Measurements from ENCODE around the gene RARS1. TPM values are rescaled to one million over a fixed set of nuclear protein-coding genes. Genes with fewer than 3 reads are reported as not detected.

RARS1 gene
- total RNA-seq, 1 experiment from 2014 or later = 263 TPM

DNA sequence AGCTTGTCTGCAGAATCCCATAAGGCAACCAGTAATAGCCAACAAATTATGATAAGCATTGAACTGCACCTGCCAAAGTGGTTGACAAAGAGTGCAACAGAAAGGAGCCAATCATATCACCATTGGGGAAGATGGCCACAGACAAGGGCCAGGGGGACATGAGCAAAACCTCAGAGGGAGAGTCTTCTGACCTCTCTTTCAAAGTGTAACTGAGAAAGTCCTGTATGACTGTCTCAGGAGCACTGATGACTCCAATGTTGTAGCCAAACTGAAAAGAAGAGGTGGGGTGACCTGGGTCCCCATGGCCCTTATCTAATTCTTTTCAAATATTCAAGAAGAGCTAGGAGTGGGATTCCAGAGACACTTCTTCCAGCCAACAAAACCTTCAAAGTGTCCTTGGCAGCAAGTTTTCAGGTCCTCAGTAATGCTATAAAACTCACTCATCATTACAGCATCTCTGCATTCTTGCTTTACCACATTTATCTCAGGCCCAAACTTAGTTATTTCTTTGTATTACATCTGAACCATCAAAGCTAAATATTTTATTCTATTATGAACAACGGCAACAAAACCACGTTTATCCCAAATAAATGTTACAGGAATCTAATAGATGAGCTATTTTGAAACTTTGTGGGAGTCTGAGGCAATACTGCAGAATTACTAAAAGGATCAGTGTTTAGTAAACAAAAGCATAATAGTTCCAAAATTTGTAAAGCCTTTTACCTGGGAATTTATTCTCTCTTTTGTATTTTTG lies 67.3 kb downstream of the RARS1 start:
- DNase-seq (ENCODE audit: low read depth) = no peak

DNA sequence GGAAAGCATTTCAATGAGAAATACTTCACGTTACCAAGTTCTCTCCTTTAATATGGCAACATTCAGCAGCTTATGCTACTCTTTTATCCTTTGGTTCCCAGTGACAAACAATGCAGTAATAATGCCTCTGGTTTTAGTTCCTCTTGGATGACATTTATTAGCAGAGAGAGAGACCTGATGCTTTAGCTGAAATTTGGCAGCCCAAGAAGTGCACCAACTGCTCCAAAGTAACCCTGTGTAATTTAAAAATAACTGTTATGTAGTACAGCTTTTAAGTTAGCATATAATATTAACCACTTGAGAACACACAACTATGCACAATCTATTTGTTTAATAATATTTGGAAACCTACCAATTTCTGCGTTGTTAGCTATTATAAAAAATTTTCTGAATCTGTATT lies 71.1 kb downstream of the RARS1 start:
- DNase-seq (ENCODE audit: low read depth) = no peak

- no peak for DNase-seq (ENCODE audit: low read depth)
These were observed 76.0 kb downstream of the RARS1 start for GRCh38 chr5:168562279-168562678.

DNA sequence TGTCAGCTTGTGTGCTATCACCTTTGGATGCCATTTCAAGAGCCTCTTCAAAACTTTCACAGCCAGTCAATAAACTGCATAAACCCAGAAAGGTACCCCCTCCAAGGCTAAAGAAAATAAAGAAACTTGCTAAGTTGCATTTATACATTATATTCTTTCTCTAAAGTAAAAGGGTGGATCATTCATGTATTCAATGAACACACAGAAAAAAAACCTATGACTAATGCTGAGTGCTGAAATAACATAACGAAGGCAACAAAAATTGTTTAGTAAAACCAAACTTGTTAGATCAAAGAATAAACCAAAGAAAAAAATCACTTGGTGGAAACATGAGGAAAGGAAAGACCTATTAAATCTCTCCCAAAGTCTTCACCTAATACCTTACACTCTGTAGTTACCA lies 77.7 kb downstream of the RARS1 start:
- no peak for DNase-seq (ENCODE audit: low read depth)

GRCh38 chr5:168568738-168569137 lies 82.5 kb downstream of the RARS1 start:
- DNase-seq (ENCODE audit: low read depth) = no peak

Small RNAs within 50 kb of the gene (small RNA-seq; reads per million reads assigned to genes)
- gene MIR103A1 = 0.25 reads per million, percentile 18 among the genes with 10 or more reads in this experiment

Other genes starting within 250 kb of the RARS1 start
- gene WWC1, start 194.8 kb upstream of the RARS1 start, total RNA-seq (2014; rRNA removed; shearing (Covaris generic)) = 48.7 and 52.8 TPM in 2 replicates
- not detected in 2 replicates for gene FBLL1, start 42.8 kb downstream of the RARS1 start, total RNA-seq (2014; rRNA removed; shearing (Covaris generic))
- 30.9 and 31.4 TPM in 2 replicates for gene PANK3, start 92.9 kb downstream of the RARS1 start, total RNA-seq (2014; rRNA removed; shearing (Covaris generic))

Data from HT1080 (cell line).